Ascending aorta (tissue), 2 donors: ENCODE data around the gene IRX4. TPM values are rescaled to one million over a fixed set of nuclear protein-coding genes. Genes with fewer than 3 reads are reported as not detected.

ENCODE experiments used
- DNase-seq, 2 donors: peaks; one replicate each; pipeline ENCODE4 v3.0.0-alpha.2; 2019; ENCODE audit warnings: low spot score in 2 of 2
- H3K27ac ChIP-seq, 2 donors: fragments of 200-600 bp; sonication (generic); one replicate each; pipeline ENCODE4 v1.5.1; 2016 to 2017; ENCODE audit warnings: mild to moderate bottlenecking in 1 of 2
- H3K27me3 ChIP-seq: fragments of 200-600 bp; sonication (generic); one replicate; pipeline ENCODE4 v1.5.1; 2017
- H3K36me3 ChIP-seq, 2 donors: fragments of 200-600 bp; sonication (generic); one replicate each; pipeline ENCODE4 v1.5.1; 2016
- H3K4me1 ChIP-seq, 2 donors: fragments of 200-600 bp; sonication (generic); one replicate each; pipeline ENCODE4 v1.5.1; 2016 to 2017; ENCODE audit warnings: mild to moderate bottlenecking in 1 of 2
- H3K4me3 ChIP-seq, 2 donors: fragments of 200-600 bp; sonication (generic); one replicate each; pipeline ENCODE4 v1.5.1; 2016 to 2017; ENCODE audit warnings: mild to moderate bottlenecking in 1 of 2
- H3K9me3 ChIP-seq, 2 donors: fragments of 200-600 bp; sonication (generic); one replicate each; pipeline ENCODE4 v1.5.1; 2016
- intact Hi-C: fragments of 100-400 bp; cut with DNase I; formaldehyde crosslinking; loops from one replicate; pipeline ENCODE4 v1.15.1; 2023
- total RNA-seq: library from RNA; depleted of rRNA; stranded (reverse); fragments of >200 nt; gene quantifications from one replicate; pipeline ENCODE4 v1.1.0, GENCODE V29; 2016
- TF ChIP-seq, protein P1 (sequence below), 3 experiments: fragments of 200-600 bp in 2 of 3; fragments of 450-650 bp in 1 of 3; sonication (generic) in 2 of 3; IDR thresholded peaks; one replicate each; pipeline ENCODE4 v1.5.1; 2016 to 2019; ENCODE audit warnings: antibody characterized with exemption in 3 of 3, mild to moderate bottlenecking in 1 of 3, moderate library complexity in 1 of 3

Gene IRX4
- total RNA-seq, 1 donor from 2014 or later: not detected

DNA sequence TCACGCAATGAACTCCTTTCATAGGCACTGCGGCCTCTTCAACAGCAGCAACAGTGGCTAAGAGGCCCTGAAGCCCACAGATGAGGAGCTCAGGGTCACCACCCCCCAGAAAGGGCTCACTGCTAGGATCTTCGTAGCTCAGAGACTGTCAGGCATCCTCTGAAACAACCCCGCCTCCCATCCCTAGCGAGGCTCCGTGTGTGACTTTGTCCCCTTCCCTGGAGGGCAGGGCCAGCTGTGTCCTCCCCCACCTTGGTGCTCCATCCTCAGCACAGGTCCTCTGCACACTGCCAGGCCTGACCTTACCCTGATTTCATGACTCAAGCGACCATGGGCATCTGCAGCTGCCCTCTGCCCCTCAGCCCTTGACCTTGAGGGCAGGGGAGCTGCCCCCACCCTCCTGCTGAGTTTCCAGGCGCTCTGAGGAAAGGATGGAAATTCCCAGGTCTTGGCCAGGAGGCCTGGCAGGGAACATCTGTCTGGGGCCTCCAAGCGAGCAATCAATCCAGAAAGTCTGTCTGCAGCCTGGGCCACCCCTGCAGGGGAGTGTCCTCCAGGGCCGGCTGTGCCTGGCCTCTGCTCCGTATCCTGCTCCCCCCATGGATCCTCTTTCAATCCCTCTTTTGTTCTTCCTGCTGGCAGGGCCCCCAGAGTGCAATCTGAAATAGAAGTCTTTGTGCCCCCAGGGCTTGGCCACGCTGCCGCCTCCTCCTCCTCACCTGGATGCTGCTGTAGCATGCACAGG, 6.8 kb upstream of the IRX4 start:
- Histone ChIP-seq H3K4me3 (no peak overlapping the region), H3K27me3 (peaks cover 18% of the 10 kb centered on the region), H3K4me1 (no peaks in the 10 kb centered on the region), H3K36me3 (no peaks in the 10 kb centered on the region), H3K27ac (no peak overlapping the region), H3K9me3 (no peaks in the 10 kb centered on the region)
- intact Hi-C loops: no loop called here
- DNase-seq: no peak
- TF ChIP-seq, protein P1, sequence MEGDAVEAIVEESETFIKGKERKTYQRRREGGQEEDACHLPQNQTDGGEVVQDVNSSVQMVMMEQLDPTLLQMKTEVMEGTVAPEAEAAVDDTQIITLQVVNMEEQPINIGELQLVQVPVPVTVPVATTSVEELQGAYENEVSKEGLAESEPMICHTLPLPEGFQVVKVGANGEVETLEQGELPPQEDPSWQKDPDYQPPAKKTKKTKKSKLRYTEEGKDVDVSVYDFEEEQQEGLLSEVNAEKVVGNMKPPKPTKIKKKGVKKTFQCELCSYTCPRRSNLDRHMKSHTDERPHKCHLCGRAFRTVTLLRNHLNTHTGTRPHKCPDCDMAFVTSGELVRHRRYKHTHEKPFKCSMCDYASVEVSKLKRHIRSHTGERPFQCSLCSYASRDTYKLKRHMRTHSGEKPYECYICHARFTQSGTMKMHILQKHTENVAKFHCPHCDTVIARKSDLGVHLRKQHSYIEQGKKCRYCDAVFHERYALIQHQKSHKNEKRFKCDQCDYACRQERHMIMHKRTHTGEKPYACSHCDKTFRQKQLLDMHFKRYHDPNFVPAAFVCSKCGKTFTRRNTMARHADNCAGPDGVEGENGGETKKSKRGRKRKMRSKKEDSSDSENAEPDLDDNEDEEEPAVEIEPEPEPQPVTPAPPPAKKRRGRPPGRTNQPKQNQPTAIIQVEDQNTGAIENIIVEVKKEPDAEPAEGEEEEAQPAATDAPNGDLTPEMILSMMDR (IDR thresholded peaks at IDR 0.05): no peak

DNA sequence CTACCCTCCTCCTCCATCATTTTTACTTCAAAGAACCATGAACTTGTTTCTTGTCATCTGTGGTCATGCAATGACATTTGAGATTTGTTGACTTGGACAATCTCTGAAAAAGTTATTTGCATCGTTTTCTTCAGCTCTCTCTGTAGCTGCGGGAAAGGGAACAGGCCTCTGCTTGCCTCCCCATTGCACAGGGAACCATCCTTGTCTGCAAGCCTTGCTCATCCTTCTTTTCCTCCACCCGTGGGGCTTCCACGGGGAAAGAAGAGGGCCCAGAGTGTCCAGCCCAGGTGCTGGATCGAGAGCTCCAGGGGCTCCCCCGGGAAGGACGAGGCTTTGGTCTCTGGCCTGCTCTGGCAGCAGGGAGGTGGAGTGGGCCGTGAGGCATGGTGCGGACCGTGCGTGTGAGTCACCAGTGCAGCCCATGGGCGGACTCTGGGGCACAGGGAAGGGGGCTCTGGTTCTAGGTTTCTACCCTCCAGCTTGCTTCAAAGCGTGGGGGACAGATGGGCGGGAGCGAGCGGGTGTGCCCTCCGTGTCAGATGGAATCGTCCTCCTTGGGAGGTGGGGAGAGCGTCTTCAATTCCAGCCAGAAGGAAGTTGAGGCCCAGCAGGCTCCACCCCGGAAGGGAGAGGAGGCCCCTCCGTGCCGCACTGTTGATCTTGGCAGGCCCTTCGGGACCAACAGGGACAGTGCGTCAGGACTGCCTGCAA, 6.0 kb upstream of the IRX4 start:
- TF ChIP-seq, protein P1 (IDR thresholded peaks at IDR 0.05): no peak
- H3K27me3 ChIP-seq: peaks cover 24% of the 10 kb centered on the region

DNA sequence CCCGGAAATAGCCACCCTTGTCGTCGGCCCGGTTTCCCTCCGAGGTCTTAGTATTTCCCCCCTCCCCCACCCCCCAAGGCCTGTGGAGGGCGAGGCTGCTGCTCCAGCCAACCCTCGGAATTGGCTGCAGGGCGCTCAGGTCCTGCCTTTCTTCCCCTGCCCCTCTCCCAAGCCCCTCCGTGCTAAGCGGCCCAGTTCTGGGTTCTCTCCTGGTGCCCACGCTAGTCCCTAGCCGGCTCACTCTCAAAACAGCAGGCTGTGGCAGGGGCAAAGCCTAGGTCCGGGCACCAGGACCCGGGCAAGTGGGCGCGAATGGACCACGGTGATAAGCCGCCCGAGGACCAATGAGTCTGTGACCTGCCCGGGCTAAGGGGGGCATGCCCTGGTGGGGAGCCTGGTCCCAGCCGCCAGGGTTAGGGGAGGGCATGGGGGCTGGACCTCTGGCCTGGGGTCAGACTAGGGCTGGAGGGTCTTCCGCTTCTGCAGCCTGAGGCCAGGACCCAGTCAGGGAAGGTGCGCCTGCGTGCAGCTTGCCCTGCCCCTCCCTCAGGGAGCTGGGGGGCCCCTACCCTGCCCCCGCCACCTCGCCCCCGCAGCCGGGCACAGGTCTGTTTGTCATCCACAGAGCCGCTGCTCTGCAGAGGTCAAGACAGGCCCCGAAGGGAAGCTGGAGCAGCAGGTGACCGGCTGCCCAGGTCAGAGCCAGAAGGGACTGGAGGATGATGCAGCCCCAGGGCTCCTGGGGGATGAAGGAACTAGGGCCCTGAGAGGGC, 5.0 kb upstream of the IRX4 start:
- no peaks in the 10 kb centered on the region for H3K9me3 ChIP-seq
- no peak overlapping the region for H3K27ac ChIP-seq
- peaks cover 33% of the 10 kb centered on the region for H3K27me3 ChIP-seq
- no peaks in the 10 kb centered on the region for H3K36me3 ChIP-seq
- H3K4me3 ChIP-seq: no peak overlapping the region
- intact Hi-C loops: no loop called here
- DNase-seq: no peak
- H3K4me1 ChIP-seq: peaks cover 0 to 4% of the 10 kb centered on the region in 2 donors
- TF ChIP-seq, protein P1 (IDR thresholded peaks at IDR 0.05): no peak

More for the DNA sequence above, 6.0 kb upstream of the IRX4 start:
- H3K36me3 ChIP-seq: no peaks in the 10 kb centered on the region
- H3K27ac ChIP-seq: no peak overlapping the region
- intact Hi-C loops: no loop called here
- H3K4me3 ChIP-seq: no peak overlapping the region
- H3K4me1 ChIP-seq: no peaks in the 10 kb centered on the region
- H3K9me3 ChIP-seq: no peaks in the 10 kb centered on the region
- no peak for DNase-seq

DNA sequence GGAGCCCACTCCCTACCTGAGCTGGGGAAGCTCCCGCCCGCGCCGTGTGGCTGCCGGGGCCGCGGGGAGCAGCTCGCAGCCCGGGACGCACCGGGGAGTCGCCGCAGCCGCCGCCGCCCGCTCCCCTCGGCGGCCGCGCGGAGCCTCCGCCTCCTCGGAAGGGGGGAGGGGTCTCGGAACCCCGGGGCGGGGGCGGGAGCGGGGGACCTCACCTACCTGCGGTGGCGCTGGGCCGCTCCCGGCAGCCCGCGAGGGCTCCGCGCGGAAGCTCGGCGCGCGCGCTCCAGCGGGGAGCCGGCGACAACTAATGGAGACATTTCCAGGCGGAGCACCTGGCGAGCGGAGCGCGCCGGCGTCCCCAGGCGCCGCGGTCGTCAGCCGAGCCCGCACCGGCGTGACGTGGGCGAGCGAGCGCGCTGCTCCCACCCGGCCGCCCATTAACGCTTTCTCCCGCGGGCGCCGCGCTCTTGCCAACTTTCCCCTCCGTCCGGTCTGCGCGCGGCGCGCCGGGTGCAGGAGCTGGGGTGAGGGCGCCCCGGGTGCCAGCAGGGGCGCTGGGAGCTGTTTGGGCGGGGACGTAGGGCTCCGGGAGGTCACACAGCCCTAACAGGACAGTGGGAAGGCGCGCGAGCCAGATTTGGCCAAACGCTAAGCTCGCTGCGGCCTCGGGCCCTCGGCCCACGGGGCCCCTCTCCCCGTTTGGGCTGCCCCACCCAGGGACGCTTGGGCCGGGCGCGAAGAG, 4.3 kb upstream of the IRX4 start:
- H3K27me3 ChIP-seq: peaks cover 40% of the 10 kb centered on the region
- H3K36me3 ChIP-seq: no peaks in the 10 kb centered on the region
- TF ChIP-seq, protein P1 (IDR thresholded peaks at IDR 0.05): no peak
- peaks cover 0 to 4% of the 10 kb centered on the region in 2 donors for H3K4me1 ChIP-seq
- DNase-seq: no peak
- intact Hi-C loops: no loop called here
- H3K4me3 ChIP-seq: no peak overlapping the region
- no peak overlapping the region for H3K27ac ChIP-seq
- no peaks in the 10 kb centered on the region for H3K9me3 ChIP-seq
